Measurements from ENCODE around the gene IRX4.

GRCh38 chr5:1847056-1847455 is 35.7 kb downstream of the IRX4 start:
- TF ChIP-seq POLR2A (IDR thresholded peaks at IDR 0.05) = no peak
- TF ChIP-seq CTCF (IDR thresholded peaks at IDR 0.05) = no peak
